HFFc6 (cell line): ENCODE data around the gene FARP1. TPM values are rescaled to one million over a fixed set of nuclear protein-coding genes. Genes with fewer than 3 reads are reported as not detected.

ENCODE experiments used
- DNase-seq: peaks from one replicate; pipeline ENCODE4 v3.0.0-alpha.2; 2018
- H3K27ac Mint-ChIP-seq: 2 replicates; pipeline ENCODE4 v1.8.0; 2020; ENCODE audit warnings: mild to moderate bottlenecking, mixed read lengths
- H3K27me3 Mint-ChIP-seq: 2 replicates; pipeline ENCODE4 v1.8.0; 2021; ENCODE audit warnings: mild to moderate bottlenecking, moderate library complexity, mixed read lengths; ENCODE audit not compliant: insufficient read depth
- H3K36me3 Mint-ChIP-seq: 2 replicates; pipeline ENCODE4 v1.8.0; 2021; ENCODE audit warnings: low read depth, mixed read lengths
- H3K4me1 Mint-ChIP-seq: 2 replicates; pipeline ENCODE4 v1.8.0; 2020; ENCODE audit warnings: low read depth, mixed read lengths
- H3K4me3 Mint-ChIP-seq: 2 replicates; pipeline ENCODE4 v1.8.0; 2020; ENCODE audit warnings: mild to moderate bottlenecking, moderate library complexity, mixed read lengths
- H3K9me3 Mint-ChIP-seq: 2 replicates; pipeline ENCODE4 v1.8.0; 2020; ENCODE audit warnings: mild to moderate bottlenecking, mixed read lengths
- CTCF ChIP-seq: fragments of 200-600 bp; sonication (generic); IDR thresholded peaks from 2 replicates; pipeline ENCODE4 v1.5.0; 2021; ENCODE audit warnings: antibody characterized with exemption, mild to moderate bottlenecking
- total RNA-seq, 6 experiments: library from RNA; stranded (reverse); fragmentation: NEBNext Ultra II Directional; extraction: Animal tissue kit (Norgen Biotek cat#: 25700); gene quantifications; 2 replicates in 1 of 6; 3 replicates in 5 of 6; pipeline ENCODE4 v1.2.3, GENCODE V29; 2021

Gene FARP1
- total RNA-seq, 6 experiments from 2014 or later = 140 to 181 (median 150) TPM

- no peak for DNase-seq
- Mint-ChIP-seq H3K36me3 (peaks cover 61% of the 10 kb centered on the region), H3K4me1 (peaks cover 12% of the 10 kb centered on the region), H3K9me3 (peaks cover 10% of the 10 kb centered on the region; the same call in 1 of the 2 replicates), H3K4me3 (no peak overlapping the region), H3K27me3 (peaks cover 2% of the 10 kb centered on the region; the same call in 1 of the 2 replicates), H3K27ac (no peak overlapping the region)
- no peak for TF ChIP-seq CTCF
Observed at GRCh38 chr13:98415326-98416070, 272.6 kb downstream of the FARP1 start.

DNA sequence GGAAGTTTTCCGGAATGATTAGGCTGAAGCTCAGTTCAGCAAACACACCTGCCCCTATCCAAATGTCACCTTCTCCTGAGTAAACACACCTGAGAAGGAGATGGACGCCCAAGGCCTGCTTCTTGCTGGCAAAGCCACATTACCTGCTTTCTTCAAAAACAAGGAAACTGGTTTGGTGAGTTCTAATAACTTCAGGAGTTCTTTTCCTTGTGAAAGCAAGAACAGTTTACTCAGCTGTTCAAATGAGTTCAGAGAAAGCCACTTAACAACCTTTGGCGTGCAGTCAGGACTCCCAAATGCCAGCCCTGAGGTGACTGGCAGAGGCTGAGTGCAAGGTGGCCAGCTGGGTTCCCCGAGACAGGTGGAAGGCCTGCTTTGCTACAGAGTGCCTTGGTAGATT is 273.5 kb downstream of the FARP1 start:
- H3K27ac Mint-ChIP-seq = no peak overlapping the region; the same call in 1 of the 2 replicates
- H3K9me3 Mint-ChIP-seq = peaks cover 10% of the 10 kb centered on the region; the same call in 1 of the 2 replicates
- no peak for TF ChIP-seq CTCF
- peaks cover 12% of the 10 kb centered on the region for H3K4me1 Mint-ChIP-seq
- H3K27me3 Mint-ChIP-seq = peaks cover 2% of the 10 kb centered on the region; the same call in 1 of the 2 replicates
- DNase-seq = no peak
- no peak overlapping the region for H3K4me3 Mint-ChIP-seq
- H3K36me3 Mint-ChIP-seq = peaks cover 61% of the 10 kb centered on the region

GRCh38 chr13:98419786-98420553 is 277.1 kb downstream of the FARP1 start:
- peaks cover 2% of the 10 kb centered on the region; the same call in 1 of the 2 replicates for H3K27me3 Mint-ChIP-seq
- no peak for TF ChIP-seq CTCF
- peaks cover 49% of the 10 kb centered on the region for H3K36me3 Mint-ChIP-seq
- DNase-seq = no peak
- H3K4me3 Mint-ChIP-seq = no peak overlapping the region
- no peak overlapping the region for H3K27ac Mint-ChIP-seq
- peaks cover 10% of the 10 kb centered on the region; the same call in 1 of the 2 replicates for H3K9me3 Mint-ChIP-seq
- H3K4me1 Mint-ChIP-seq = peaks cover 12% of the 10 kb centered on the region

DNA sequence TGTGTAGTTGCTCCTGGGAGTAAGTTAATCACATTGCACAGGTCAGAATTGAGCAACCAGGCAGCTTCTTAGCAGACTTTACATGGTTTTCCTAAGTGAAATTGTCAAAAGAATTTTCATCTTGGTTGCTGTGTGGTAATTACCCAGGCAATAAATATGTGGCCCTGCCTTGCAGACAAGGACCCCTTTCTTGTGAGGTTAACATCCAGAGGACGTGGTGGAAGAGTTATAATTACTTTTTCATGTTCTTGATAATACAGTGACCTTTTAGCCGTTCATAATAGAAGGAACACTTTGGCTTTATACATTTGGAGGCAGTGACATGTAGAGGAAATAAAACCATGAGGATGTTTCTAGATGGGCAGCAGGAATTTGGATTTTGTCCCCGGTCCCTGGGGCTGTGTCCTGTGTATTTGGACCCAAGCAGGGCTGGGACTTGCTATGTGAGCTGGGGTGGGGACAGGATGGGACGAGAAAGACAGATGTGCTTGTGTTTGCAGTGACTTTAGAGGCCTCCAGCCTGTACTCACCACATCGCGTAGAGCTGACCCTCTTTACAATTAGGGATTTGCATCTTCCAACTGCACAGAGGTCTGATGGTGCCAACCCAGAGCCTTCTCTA is 277.8 kb downstream of the FARP1 start:
- no peak for TF ChIP-seq CTCF
- peaks cover 46% of the 10 kb centered on the region for H3K36me3 Mint-ChIP-seq

DNA sequence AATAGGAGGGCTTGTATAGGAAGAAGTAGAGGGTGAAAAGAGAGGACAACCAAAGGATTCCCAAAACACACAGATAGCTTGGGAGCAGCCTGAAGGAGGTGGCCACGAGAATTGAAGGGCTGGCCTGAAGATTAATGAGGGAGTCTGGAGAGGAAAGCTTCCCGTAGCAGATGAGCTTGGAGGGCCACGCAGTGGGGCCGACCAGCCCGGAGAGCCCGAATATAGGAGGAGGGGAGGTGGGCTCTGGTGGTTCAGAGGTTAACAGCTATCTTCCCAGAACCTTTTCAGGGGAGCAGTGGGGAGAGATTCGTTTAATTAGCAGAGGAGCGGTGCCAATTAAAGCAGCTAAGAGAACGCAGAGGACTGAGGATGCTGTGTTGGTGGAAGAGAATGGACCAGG is 279.2 kb downstream of the FARP1 start:
- Mint-ChIP-seq H3K4me1 (peaks cover 7% of the 10 kb centered on the region), H3K36me3 (peaks cover 42% of the 10 kb centered on the region), H3K4me3 (no peak overlapping the region; the same call in 1 of the 2 replicates), H3K9me3 (peaks cover 6% of the 10 kb centered on the region; the same call in 1 of the 2 replicates), H3K27me3 (peaks cover 2% of the 10 kb centered on the region; the same call in 1 of the 2 replicates), H3K27ac (no peak overlapping the region)
- no peak for DNase-seq
- no peak for TF ChIP-seq CTCF

More for the DNA sequence above, 277.8 kb downstream of the FARP1 start:
- Mint-ChIP-seq H3K27me3 (peaks cover 2% of the 10 kb centered on the region; the same call in 1 of the 2 replicates), H3K9me3 (peaks cover 10% of the 10 kb centered on the region; the same call in 1 of the 2 replicates), H3K4me1 (peaks cover 12% of the 10 kb centered on the region), H3K27ac (no peak overlapping the region), H3K4me3 (no peak overlapping the region)
- DNase-seq = no peak
